A673 (cell line): ENCODE measurements around the gene VAMP4. TPM values are rescaled to one million over a fixed set of nuclear protein-coding genes. Genes with fewer than 3 reads are reported as not detected.

Source experiments
- BruUV-seq: library from RNA; stranded (reverse); fragments of 400-500 nt; replicated peaks from 2 replicates; lab custom pipeline; 2021; lab: Mats Ljungman, UMichigan
- CTCF ChIA-PET: fragments of 300-600 bp; sonication (Branson Sonifier 250); formaldehyde crosslinking; loops from one replicate; lab custom pipeline; 2022; ENCODE audit warnings: antibody characterized with exemption; lab: Charles Lee
- POLR2A ChIA-PET: fragments of 300-600 bp; sonication (Branson Sonifier 250); formaldehyde crosslinking; loops from one replicate; lab custom pipeline; 2022; ENCODE audit warnings: antibody characterized with exemption; ENCODE audit not compliant: low non-redundant PET; lab: Charles Lee
- DNase-seq: peaks from one replicate; pipeline ENCODE4 v3.0.0-alpha.2; 2015; ENCODE audit warnings: low spot score
- H3K27ac ChIP-seq: fragments of 200-600 bp; sonication (generic); 2 replicates; pipeline ENCODE4 v1.5.1; 2016; ENCODE audit warnings: mixed run types, low read depth, mild to moderate bottlenecking, mixed read lengths, antibody characterized with exemption, low read length; ENCODE audit not compliant: poor library complexity, severe bottlenecking
- H3K27me3 ChIP-seq: fragments of 200-600 bp; sonication (generic); replicated peaks from 2 replicates; pipeline ENCODE4 v1.6.1; 2017; ENCODE audit warnings: mixed run types, low read depth, mild to moderate bottlenecking, mixed read lengths, antibody characterized with exemption, low read length; ENCODE audit not compliant: insufficient read depth, poor library complexity
- H3K36me3 ChIP-seq: fragments of 200-600 bp; sonication (generic); 2 replicates; pipeline ENCODE4 v1.6.1; 2016; ENCODE audit warnings: mixed run types, mild to moderate bottlenecking, mixed read lengths, antibody characterized with exemption, low read length; ENCODE audit not compliant: insufficient read depth, poor library complexity, severe bottlenecking
- H3K4me1 ChIP-seq: fragments of 200-600 bp; sonication (generic); 2 replicates; pipeline ENCODE4 v1.6.1; 2017; ENCODE audit warnings: mixed run types, mild to moderate bottlenecking, mixed read lengths, antibody characterized with exemption, low read length; ENCODE audit not compliant: insufficient read depth, poor library complexity, severe bottlenecking
- H3K4me3 ChIP-seq: fragments of 200-600 bp; sonication (generic); 2 replicates; pipeline ENCODE4 v1.5.1; 2016; ENCODE audit warnings: low read depth, mixed run types, mild to moderate bottlenecking, mixed read lengths, low read length; ENCODE audit not compliant: poor library complexity, severe bottlenecking
- H3K9me3 ChIP-seq: fragments of 200-600 bp; sonication (generic); 2 replicates; pipeline ENCODE4 v1.6.1; 2016; ENCODE audit warnings: mixed run types, low read depth, mild to moderate bottlenecking, mixed read lengths, antibody characterized with exemption, low read length; ENCODE audit not compliant: poor library complexity, severe bottlenecking
- CTCF ChIP-seq: fragments of 300-800, 200-600 bp; sonication (generic); conservative IDR thresholded peaks from 2 replicates; pipeline ENCODE4 v1.5.1; 2017; ENCODE audit warnings: low read depth, mild to moderate bottlenecking, antibody characterized with exemption, low read length, moderate library complexity, mixed read lengths
- EZH2 ChIP-seq: fragments of 200-600 bp; sonication (generic); IDR thresholded peaks from 2 replicates; pipeline ENCODE4 v1.6.1; 2017; ENCODE audit warnings: borderline replicate concordance, low read depth, mild to moderate bottlenecking, mixed read lengths, antibody characterized with exemption, low read length; ENCODE audit not compliant: poor library complexity, severe bottlenecking
- intact Hi-C: fragments of 100-400 bp; cut with micrococcal nuclease; formaldehyde crosslinking; loops from one replicate; pipeline ENCODE4 v1.10.0; 2022; ENCODE audit not compliant: unreplicated experiment
- total RNA-seq: library from RNA; stranded (reverse); gene quantifications from 2 replicates; pipeline ENCODE4 v1.2.3, GENCODE V29; 2021

Gene VAMP4
- total RNA-seq, 1 experiment from 2014 or later, result 8.9 TPM

GRCh38 chr1:171769171-171769570 is 27.3 kb upstream of the VAMP4 start:
- Histone ChIP-seq H3K27ac (no peak overlapping the region), H3K36me3 (no peaks in the 10 kb centered on the region), H3K9me3 (no peaks in the 10 kb centered on the region), H3K27me3 (no peaks in the 10 kb centered on the region), H3K4me3 (no peak overlapping the region), H3K4me1 (no peaks in the 10 kb centered on the region)
- no peak for DNase-seq
- ChIA-PET POLR2A (no interaction called here), CTCF (no interaction called here)
- TF ChIP-seq EZH2, result no peak
- no peak for TF ChIP-seq CTCF
- intact Hi-C loops, result no loop called here
- BruUV-seq, result no TSS peak

GRCh38 chr1:171763764-171764163 is 21.9 kb upstream of the VAMP4 start:
- POLR2A ChIA-PET, result no interaction called here
- DNase-seq, result no peak
- BruUV-seq, result no TSS peak
- no peak overlapping the region for H3K27ac ChIP-seq
- no peak overlapping the region for H3K4me3 ChIP-seq
- intact Hi-C loops, result no loop called here
- no peak for TF ChIP-seq CTCF
- no peak for TF ChIP-seq EZH2
- CTCF ChIA-PET, result no interaction called here
- no peaks in the 10 kb centered on the region for H3K36me3 ChIP-seq
- no peaks in the 10 kb centered on the region for H3K27me3 ChIP-seq
- no peaks in the 10 kb centered on the region for H3K9me3 ChIP-seq
- H3K4me1 ChIP-seq, result no peaks in the 10 kb centered on the region

GRCh38 chr1:171762143-171762563 is 20.3 kb upstream of the VAMP4 start:
- DNase-seq, result no peak
- BruUV-seq, result no TSS peak
- POLR2A ChIA-PET, result no interaction called here
- intact Hi-C loops, result no loop called here
- CTCF ChIA-PET, result no interaction called here
- Histone ChIP-seq H3K4me1 (no peaks in the 10 kb centered on the region), H3K27ac (no peak overlapping the region), H3K4me3 (no peak overlapping the region), H3K36me3 (no peaks in the 10 kb centered on the region), H3K27me3 (no peaks in the 10 kb centered on the region), H3K9me3 (no peaks in the 10 kb centered on the region)
- TF ChIP-seq EZH2, result no peak

- H3K4me1 ChIP-seq, result no peaks in the 10 kb centered on the region
- ChIA-PET POLR2A (no interaction called here), CTCF (no interaction called here)
- H3K36me3 ChIP-seq, result no peaks in the 10 kb centered on the region
- intact Hi-C loops, result no loop called here
- no TSS peak for BruUV-seq
- H3K9me3 ChIP-seq, result no peaks in the 10 kb centered on the region
- no peak for DNase-seq
- no peak overlapping the region for H3K27ac ChIP-seq
- TF ChIP-seq CTCF, result no peak
- TF ChIP-seq EZH2, result no peak
- no peaks in the 10 kb centered on the region for H3K27me3 ChIP-seq
- no peak overlapping the region for H3K4me3 ChIP-seq
Measured at GRCh38 chr1:171758011-171758410, 16.1 kb upstream of the VAMP4 start.
